ENCODE measurements around the gene SLC31A2. TPM values are rescaled to one million over a fixed set of nuclear protein-coding genes. Genes with fewer than 3 reads are reported as not detected.
A peak's percentile ranks its signal among the peaks of the same experiment; 100 is the strongest.

The SLC31A2 gene
- total RNA-seq, 1 donor = 23.3 TPM

- no peak for TF ChIP-seq CTCF (IDR thresholded peaks at IDR 0.05; ENCODE audit: insufficient read depth, low read depth, low read length)
- H3K4me3 ChIP-seq (ENCODE audit: low read depth, low read length) = no peak overlapping the region
- peak; percentile 55 for DNase-seq (ENCODE audit: low read depth)
Observed at GRCh38 chr9:113164536-113165300, 13.9 kb downstream of the SLC31A2 start.

- DNase-seq (ENCODE audit: low read depth) = no peak
- no peak overlapping the region for H3K4me3 ChIP-seq (ENCODE audit: low read depth, low read length)
- TF ChIP-seq CTCF (IDR thresholded peaks at IDR 0.05; ENCODE audit: insufficient read depth, low read depth, low read length) = no peak
Observed at GRCh38 chr9:113166039-113166438, 15.2 kb downstream of the SLC31A2 start.

- no peak overlapping the region for H3K4me3 ChIP-seq (ENCODE audit: low read depth, low read length)
- no peak for TF ChIP-seq CTCF (IDR thresholded peaks at IDR 0.05; ENCODE audit: insufficient read depth, low read depth, low read length)
Observed at GRCh38 chr9:113168809-113169208, 18.0 kb downstream of the SLC31A2 start.

GRCh38 chr9:113173341-113173740 lies 22.5 kb downstream of the SLC31A2 start:
- TF ChIP-seq CTCF (IDR thresholded peaks at IDR 0.05; ENCODE audit: insufficient read depth, low read depth, low read length) = no peak
- DNase-seq (ENCODE audit: low read depth) = no peak
- H3K4me3 ChIP-seq (ENCODE audit: low read depth, low read length) = no peak overlapping the region

More at GRCh38 chr9:113168809-113169208, 18.0 kb downstream of the SLC31A2 start:
- no peak for DNase-seq (ENCODE audit: low read depth)

DNA sequence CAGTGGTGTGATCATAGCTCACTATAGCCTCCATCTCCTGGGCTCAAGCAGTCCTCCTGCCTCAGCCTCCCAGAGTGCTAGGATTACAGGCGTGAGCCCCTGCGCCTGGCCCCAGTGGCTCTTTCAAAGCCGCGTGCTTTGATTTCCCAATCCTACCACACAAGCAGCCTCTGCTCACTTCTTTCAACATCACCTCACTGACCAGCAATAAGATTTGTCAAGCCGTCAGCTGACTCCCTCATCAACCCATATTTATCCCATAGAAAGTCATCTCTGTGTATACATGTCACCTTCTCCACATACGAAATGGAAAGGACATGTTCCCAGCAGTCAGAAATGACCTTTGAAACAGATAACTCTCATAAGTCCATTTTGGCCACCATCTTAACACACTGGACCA lies 26.0 kb downstream of the SLC31A2 start:
- no peak for DNase-seq (ENCODE audit: low read depth)
- no peak for TF ChIP-seq CTCF (IDR thresholded peaks at IDR 0.05; ENCODE audit: insufficient read depth, low read depth, low read length)
- no peak overlapping the region for H3K4me3 ChIP-seq (ENCODE audit: low read depth, low read length)

DNA sequence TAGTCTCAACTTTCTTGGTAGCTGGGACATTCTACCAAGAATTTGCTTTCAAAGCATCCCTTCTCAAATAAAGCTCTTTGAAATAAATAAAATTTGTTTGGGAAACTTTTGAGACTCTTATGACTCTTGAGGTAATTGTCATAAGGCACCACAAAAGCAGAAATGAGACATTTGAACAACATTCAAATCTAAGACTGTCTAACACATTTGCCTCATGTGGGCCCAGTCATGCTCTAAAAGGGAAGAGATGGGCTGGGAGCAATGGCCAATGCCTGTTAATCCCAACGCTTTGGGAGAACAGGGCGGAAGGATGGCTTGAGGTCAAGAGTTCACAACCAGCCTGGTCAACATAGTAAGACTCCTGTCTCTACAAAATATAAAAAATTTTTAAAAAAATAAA lies 26.4 kb downstream of the SLC31A2 start:
- no peak overlapping the region for H3K4me3 ChIP-seq (ENCODE audit: low read depth, low read length)
- TF ChIP-seq CTCF (IDR thresholded peaks at IDR 0.05; ENCODE audit: insufficient read depth, low read depth, low read length) = no peak
- DNase-seq (ENCODE audit: low read depth) = no peak

DNA sequence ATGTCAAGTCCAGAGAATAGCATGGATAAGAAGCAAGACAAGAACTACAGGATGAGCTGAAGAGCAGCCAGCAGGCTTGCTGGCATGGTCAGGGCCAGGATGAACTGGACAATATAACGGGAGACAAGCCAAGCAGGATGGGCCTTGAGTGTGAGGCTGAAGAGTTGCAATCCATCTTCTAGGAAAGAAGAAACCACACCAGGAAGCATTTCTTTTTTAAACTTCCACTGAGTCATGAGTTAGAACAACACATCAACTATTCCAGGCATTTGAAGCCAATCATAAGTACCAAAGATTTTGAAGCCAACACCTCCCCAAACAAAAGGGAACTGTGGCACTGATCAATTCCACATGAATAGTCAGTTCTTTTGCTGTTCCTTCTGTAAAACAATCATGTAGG lies 27.3 kb downstream of the SLC31A2 start:
- H3K4me3 ChIP-seq (ENCODE audit: low read depth, low read length) = no peak overlapping the region
- no peak for TF ChIP-seq CTCF (IDR thresholded peaks at IDR 0.05; ENCODE audit: insufficient read depth, low read depth, low read length)
- no peak for DNase-seq (ENCODE audit: low read depth)
